Activated T-cell treated with anti-CD3 and anti-CD28 coated beads for 4 hours (primary cell): ENCODE results near the gene DSG2.
"Not testable (repeated sequence)": the region's sequence is repeated elsewhere in the genome, so short reads cannot be mapped to it uniquely, and the experiment has no call there.

Source experiments
- DNase-seq: peaks from one replicate; pipeline ENCODE4 v3.0.0-alpha.2; 2020

DSG2 gene

GRCh38 chr18:31503011-31503410, 5.0 kb downstream of the DSG2 start:
- DNase-seq = no peak

- no peak for DNase-seq
These were observed 6.6 kb downstream of the DSG2 start for GRCh38 chr18:31504455-31505147.

DNA sequence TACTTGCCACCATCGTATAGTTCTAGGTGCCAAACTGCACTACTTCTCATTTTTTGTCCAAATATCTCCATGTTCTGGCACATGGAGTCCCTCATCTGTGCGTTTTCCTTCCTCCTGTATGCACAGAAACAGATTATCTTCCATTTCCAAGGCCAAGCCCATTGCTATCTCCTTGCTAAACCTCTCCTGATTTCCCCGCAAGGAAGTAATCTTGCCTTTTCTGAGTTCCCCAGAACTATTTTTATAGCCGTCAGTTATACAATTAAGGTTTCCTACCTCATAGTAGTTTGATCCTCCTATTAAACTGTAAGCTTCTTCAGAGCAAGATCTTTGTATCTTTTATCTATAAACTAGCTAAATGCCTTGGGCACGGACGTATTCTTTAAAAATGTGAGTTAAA, 7.2 kb downstream of the DSG2 start:
- DNase-seq = no peak

- no peak for DNase-seq
These were observed 8.2 kb downstream of the DSG2 start for GRCh38 chr18:31506024-31506742.

DNA sequence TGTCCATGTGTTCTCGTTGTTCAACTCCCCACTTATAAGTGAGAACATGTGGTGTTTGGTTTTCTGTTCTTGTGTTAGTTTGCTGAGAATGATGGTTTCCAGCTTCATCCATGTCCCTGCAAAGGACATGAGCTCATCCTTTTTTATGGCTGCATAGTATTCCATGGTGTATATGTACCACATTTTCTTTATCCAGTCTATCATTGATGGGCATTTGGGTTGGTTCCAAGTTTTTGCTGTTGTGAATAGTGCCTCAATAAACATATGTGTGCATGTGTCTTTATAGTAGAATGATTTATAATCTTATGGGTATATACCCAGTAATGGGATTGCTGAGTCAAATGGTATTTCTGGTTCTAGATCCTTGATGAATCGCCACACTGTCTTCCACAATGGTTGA, 9.1 kb downstream of the DSG2 start:
- not testable (repeated sequence) for DNase-seq

DNA sequence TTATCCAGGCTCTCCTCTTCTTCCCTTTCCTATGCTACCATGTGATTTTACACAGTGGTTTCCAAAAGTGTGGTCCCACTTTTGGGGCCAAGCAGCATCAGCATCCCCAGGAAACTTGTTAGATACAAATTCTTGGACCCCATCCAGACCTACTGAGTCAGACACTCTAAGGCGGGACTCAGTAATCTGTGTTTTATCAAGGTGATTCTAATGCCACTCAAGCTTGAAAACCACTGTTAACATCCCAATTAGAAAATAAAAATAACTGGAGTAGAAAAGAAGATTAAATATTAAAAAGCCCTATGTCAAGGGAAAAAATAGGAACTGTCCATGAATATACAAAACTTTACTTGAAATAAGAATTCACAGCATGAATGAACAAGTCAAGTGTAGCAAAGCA, 10.8 kb downstream of the DSG2 start:
- no peak for DNase-seq

DNA sequence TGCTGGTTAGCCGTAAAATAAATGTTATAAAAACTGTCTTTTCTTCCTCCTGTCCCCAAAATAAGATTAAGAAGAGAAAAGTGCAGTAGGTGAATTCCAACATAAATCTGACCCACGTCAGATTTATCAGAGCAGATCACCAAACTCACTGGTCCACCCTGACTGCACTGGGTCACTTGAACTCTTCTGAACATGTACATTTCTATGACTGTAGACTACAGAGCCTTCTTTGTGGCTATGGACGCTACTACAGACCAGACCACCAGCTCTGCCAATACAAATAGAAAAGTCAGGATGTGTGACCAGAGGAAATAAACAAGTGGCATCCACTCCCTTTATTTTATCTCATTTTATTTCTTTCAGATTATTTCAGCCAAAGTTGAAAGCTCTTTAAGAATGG, 11.6 kb downstream of the DSG2 start:
- DNase-seq = no peak

GRCh38 chr18:31510319-31510718, 12.3 kb downstream of the DSG2 start:
- DNase-seq = no peak

DNA sequence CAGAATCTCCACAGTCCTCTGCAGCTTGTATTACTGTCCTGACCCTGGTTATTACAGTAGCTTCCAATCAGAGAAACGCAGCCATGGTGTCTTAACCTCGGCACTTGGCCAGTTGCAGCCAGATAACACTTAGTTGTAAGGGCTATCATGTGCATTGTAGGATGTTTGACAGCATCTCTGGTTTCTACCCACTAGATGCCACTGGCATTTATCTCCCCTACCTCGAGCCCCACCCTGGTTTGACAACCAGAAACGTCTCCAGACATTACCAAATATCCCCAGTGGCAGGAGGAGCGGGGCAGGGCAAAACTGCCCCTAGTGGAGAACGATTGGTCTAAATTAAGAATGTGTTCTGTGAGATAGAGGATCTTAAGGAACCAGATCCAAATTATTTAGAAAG, 13.1 kb downstream of the DSG2 start:
- no peak for DNase-seq

DNA sequence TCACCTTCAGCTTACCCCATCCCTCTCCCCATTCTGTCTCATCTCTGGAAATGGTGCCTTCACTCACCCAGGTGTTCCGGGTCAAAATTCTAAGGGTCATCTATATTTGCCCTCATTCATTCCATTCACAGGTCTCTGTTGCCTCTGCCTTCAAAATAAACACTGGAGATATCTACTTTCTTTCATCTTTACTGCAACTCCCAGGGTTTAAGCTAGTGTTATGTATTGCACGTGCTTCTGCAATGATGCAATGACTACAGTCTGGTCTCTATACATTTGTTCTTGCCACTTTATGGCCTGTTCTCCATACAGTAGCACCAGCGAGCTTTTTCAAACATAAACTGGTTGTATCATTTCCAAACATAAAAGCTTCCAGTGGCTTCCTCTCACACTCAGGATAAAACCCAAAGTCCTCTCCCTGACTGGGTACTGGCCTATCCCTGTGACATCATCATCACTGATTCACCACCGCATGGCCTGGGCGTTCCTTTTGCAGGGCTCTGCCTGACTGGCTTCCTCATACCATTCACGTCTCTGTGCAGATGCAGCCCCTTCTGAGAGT, 14.3 kb downstream of the DSG2 start:
- DNase-seq = no peak

DNA sequence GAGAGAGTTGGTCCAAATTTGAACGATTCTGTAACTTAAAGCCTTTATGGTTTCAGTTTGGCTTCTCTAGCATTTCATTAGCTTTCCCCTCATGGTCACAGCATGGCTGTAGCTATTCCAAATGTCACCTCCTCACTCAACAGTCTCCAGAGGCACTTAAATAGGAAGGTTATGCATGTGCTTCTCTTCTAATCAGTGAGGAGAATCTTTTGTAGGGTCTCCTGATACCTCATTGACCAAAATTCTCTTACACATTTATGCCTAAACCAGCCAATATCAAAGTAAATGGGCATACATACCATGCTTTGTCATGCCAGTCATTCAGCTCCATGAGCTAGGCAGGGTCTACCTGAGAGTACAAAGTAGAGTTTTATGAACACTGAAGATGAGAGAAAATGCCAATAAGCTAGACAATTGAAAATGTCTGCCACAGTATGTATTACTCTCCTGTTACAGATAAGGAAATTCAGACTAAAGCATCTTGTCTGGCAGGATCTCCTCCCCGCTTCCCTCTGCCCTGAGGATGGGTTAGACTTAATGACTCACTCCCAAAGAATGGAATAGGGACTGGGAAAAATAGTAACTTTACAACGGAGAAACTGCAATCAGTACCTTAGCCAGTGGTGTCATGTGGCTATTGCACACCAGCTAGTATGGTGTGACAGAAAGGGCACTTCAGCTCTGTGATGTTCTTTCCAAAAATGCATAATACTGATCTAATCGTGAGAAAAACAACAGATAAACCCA, 15.4 kb downstream of the DSG2 start:
- DNase-seq = no peak

- no peak for DNase-seq
These were observed 18.5 kb downstream of the DSG2 start for GRCh38 chr18:31516437-31516836.

GRCh38 chr18:31526374-31526773, 28.4 kb downstream of the DSG2 start:
- no peak for DNase-seq

DNA sequence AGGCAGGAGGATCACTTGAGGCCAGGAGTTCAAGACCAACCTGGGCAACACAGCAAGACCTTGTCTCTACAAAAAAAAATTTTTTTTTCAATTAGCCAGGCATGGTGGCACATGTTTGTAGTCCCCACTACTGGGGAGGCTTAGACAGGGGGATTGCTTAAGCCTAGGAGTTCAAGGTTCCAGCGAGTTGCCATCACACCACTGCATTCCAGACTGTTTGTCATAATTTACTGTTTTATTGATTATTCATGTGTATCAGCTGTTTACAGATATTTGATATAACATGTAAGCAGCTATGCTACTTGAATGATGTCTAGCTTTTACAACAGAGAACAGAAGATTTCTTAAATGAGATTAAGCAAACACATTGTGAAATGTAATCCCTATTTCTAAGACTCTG, 35.3 kb downstream of the DSG2 start:
- DNase-seq = no peak

DNA sequence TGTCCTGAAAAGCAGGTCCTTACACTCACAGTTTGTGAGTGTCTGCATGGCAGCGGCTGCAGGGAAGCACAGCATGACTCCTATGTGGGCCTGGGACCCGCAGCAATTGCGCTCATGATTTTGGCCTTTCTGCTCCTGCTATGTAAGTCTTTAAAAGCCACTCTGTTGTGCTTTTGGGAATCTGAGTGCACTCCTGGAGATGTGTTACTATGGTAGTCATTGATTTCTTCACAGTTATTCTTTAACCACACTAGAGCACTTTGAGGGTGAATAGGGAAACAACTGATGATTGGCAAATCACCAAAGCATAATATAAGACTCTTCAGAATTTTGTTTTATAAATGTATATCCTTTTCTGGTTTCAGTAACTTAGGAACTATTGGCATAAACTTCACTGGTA, 40.9 kb downstream of the DSG2 start:
- no peak for DNase-seq

GRCh38 chr18:31546476-31546875, 48.5 kb downstream of the DSG2 start:
- no peak for DNase-seq

DNA sequence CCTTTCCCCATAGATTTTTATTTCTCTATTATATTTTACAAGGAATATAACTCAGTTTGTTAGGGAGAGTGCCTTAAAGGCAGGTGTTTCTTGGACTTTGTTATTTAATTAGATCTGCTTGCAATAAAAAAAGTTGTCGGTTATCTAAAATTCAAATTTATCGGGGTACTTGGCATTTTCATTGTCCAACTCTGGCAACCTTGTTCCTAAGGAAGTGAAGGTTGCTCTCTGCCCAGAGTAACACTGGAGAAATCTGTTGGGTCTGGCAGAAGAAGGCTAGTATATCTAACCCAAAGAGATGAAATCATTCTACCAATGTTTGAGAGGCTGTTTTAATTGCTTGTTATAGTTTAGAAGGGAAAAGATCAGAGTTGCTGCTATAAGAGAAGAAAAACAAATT, 50.9 kb downstream of the DSG2 start:
- no peak for DNase-seq

GRCh38 chr18:31549416-31549815, 51.4 kb downstream of the DSG2 start:
- DNase-seq = no peak

- DNase-seq = no peak
These were observed 53.9 kb downstream of the DSG2 start for GRCh38 chr18:31551883-31552282.

- DNase-seq = no peak
These were observed 55.8 kb downstream of the DSG2 start for GRCh38 chr18:31553800-31554199.

DNA sequence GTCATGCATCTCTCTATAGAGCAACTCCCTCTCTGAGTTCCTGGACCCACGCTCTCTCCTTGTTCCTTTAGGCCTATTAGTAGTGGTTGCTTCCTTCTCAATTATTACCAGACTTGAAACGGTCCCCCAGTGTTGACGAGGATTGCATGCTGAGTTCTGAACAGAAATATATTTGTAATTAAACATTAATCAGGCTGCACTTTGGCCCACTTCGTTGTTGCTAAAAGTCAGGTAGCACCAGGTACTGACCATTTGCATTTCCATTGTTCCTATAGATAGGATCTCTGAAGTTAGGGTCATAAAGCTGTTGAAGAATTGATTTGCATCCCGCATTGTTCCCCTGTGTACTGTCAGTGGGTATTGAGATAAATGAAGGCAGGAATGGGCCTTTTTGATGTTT, 56.8 kb downstream of the DSG2 start:
- DNase-seq = no peak

- DNase-seq = peak; percentile 9
These were observed 58.2 kb downstream of the DSG2 start for GRCh38 chr18:31555971-31556747.

DNA sequence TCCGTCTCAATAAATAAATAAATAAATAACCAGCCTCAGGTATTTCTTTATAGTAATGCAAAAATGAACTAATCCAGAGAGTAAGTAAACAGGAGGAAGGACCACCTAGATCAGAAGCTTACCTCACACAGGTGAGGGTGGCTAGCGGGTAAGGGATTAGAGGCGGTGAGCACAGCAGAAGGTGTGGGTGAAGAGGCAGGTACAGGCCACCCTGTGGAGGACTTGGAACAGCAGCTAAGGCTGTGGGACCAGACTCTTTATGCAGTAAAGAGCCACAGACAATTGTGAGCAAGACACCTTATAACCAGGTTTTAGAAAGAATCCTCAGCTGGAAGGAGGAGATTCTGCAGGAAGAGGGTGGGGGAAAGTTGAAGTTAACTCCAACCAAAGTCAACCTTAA, 59.5 kb downstream of the DSG2 start:
- DNase-seq = no peak
